Measurements from ENCODE around the gene TECPR1. TPM values are rescaled to one million over a fixed set of nuclear protein-coding genes. Genes with fewer than 3 reads are reported as not detected.
"Not testable (repeated sequence)": the region's sequence is repeated elsewhere in the genome, so short reads cannot be mapped to it uniquely, and the experiment has no call there.

TECPR1 gene
- total RNA-seq, 1 experiment from 2014 or later, result 7.4 TPM

DNA sequence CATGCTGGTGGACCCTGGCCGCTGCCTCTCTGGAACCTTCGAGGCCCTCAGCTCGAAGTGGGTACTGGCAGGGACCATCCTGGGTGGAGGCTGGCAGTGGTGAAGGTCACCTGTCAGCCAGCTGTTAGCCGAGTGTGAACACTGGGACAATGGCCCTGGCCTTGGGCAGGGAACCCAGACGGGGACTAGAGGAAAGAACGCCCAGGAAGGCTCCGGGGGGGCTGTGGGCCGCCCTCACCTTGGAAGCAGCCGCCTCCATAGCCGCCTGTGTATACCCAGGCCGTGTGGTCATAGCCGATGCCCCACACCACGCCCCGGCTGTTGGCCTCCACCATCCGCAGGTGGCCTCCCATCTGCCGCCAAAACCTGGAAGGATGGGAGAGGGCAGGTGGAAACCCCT lies 23.2 kb downstream of the TECPR1 start:
- DNase-seq (ENCODE audit: low read depth), result no peak

- no peak for DNase-seq (ENCODE audit: low read depth)
These were observed 24.1 kb downstream of the TECPR1 start for GRCh38 chr7:98227939-98228338.

GRCh38 chr7:98225913-98226614 lies 26.0 kb downstream of the TECPR1 start:
- DNase-seq (ENCODE audit: low read depth), result no peak

DNA sequence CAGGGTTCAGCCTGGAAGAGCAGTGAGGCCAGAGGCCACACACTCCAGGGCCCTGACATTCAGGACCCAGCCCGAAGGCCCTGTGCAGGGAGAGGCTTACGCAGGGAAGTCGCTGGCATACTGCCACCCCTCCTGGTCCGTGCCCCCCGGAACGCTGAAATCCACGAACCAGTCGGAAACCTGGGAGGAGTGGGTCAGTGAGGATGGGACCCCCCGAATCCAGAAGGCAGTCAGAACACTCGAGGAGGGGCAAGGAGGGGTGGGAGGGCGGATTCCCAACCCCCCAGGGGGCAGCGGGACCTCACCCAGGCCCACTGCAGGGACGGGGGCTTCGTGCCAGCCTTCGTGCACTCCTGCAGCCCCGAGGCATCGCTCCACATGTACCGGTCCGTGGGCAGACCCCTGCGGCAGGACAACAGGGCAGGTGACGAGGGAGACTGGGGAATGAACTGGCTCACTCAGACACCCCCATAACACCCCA lies 27.3 kb downstream of the TECPR1 start:
- DNase-seq (ENCODE audit: low read depth), result no peak

GRCh38 chr7:98223898-98224700 lies 27.9 kb downstream of the TECPR1 start:
- DNase-seq (ENCODE audit: low read depth), result no peak

DNA sequence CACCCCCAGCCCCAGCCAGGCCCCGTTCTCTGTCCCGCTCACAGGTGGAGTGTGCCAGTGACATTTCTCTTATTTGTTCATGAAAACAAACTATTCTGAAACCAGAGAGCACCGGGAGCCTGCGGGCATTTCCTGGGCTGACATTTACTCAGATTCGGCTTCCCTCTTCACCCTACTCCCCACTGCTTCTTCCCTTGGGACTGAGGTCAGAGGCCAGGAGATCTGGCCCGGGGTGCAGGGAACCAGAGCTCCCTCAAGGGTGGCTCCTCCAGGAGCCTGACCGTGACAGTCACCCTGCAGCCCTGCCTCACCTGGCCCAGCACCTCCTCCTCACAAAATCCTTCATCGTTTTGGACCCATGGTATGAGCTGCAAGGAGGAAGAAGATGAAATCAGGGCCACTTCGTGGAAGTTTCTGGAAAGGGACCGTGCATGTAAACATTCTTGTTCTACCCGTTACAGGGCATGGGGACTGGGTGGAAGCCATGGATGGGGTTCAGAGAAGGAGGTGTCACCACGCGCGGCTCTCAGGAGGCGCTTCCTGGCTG lies 28.6 kb downstream of the TECPR1 start:
- no peak for DNase-seq (ENCODE audit: low read depth)

DNA sequence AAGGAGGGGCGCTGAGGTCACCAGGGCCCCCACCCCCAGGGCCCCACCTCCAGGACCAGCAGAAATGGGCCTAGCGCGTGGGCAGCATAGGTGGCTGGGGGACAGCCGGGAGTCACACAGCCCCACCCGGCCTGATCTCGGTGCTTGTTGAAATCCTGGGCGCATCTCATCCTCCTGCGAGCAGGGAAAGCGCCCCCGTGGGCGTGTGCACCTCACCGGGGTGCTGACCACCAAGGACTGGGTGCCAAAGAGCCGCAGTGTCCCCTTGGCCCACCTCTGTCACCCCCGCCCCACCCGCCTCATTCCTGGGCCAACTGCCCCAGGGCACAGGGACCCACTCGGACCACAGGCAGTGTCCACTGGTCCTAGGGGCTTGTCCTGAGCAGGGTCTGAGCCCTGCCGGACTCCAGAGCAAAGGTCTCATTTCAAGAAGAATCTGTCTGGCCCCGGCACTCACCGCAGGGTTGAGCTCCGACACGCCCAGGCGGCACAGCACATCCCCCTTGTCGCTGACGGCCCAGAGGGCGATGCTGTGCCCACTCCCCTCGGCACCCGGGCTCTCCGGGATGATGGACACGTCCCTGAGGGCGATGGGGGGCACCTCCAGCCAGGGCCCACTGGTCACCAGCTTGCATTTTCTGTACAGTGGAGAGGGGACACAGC lies 29.4 kb downstream of the TECPR1 start:
- DNase-seq (ENCODE audit: low read depth), result no peak

- no peak for DNase-seq (ENCODE audit: low read depth)
These were observed 30.2 kb downstream of the TECPR1 start for GRCh38 chr7:98221611-98222532.

DNA sequence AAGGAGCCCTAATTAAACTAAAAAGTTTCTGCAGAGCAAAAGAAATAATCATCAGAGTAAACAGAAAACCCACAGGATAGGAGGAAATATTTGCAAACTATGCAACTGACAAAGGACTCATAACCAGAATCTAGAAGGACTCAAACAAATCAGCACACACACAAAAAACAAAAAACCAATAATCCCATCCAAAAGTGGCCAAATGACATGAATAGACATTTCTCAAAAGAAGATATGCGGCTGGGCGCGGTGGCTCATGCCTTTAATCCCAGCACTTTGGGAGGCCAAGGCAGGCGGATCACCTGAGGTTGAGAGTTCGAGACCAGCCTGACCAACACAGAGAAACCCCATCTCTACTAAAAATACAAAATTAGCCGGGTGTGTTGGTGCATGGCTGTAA lies 32.6 kb downstream of the TECPR1 start:
- not testable (repeated sequence) for DNase-seq (ENCODE audit: low read depth)

- no peak for DNase-seq (ENCODE audit: low read depth)
These were observed 34.1 kb downstream of the TECPR1 start for GRCh38 chr7:98217623-98218582.

DNA sequence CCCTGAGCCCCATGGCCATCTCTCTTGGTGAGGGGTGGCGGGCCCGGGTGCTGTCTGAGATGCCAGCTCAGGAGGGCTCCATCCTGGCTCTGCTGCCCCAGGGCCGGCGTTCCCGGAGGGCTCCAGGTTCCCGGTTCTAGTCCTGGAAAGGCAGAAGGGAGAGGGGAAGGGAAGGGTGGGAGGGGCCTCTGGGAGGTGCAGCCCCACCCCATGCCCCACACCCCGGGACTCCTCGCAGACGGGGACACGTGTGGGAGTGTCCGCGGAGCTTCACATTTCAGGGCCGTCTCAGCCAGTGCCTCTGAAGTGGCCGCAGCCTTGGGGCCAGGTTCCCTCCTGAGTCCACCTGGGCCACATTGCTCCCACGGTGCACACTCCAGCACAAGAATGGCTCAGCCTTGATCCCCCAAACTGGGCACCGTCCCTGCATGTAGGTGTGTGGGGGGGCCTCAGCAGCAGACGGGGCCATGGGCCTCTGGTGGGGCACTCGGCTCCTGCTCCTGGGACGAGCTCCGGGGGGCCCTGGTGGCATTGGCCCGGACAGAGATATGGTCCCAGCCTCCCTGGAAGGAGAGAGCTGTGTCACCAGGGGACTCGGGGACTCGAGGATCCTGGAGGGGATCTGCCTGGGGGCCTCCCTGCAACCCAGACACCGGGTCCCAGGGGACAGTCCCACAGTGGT lies 35.0 kb downstream of the TECPR1 start:
- DNase-seq (ENCODE audit: low read depth), result no peak

GRCh38 chr7:98215561-98216495 lies 36.2 kb downstream of the TECPR1 start:
- DNase-seq (ENCODE audit: low read depth), result no peak

GRCh38 chr7:98214811-98215321 lies 37.2 kb downstream of the TECPR1 start:
- DNase-seq (ENCODE audit: low read depth), result no peak

DNA sequence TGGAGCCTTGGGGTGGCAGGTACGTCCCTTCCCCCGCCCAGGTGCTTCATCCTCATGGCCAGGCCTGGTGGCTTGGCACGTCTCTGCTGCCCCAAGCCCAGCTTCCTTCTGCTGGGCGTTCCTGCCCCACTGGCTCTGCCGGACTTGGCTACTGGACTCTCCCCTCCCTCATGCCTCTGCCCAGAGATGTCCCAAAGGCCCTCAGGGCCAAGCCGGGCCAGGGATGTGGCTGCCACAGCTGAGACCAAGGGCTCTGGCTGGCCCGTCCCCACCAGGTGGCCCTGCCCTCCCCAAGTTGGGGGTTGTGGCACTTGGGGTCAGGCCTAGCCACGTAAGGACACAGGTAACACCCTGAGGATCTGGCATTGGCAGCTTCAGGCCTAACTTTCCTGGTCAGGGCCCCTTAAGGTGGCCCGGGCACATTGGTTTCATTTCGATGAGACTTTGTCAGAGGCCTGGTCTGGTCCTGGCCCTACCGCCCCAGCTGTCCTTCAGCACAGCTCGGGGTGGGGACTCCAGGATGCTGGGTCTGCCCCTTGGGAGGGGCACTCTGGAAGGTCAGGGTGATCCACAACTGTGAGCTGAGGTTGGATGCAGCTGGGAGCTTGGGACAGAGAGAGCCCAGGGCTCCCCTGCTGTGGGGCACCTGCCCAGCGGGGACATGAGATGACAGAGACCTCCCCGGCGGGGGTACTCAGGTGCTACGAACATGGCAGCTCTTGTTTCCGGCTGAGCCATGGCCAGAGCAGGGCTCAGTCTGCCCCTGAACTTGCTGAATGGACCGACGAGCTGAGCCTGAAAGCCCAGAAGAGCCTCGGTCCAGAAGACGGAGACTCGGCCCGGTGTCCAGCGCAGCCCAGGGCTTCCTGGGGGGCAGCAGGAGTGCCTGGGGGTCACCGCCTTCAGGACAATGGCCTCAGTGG lies 37.9 kb downstream of the TECPR1 start:
- DNase-seq (ENCODE audit: low read depth), result no peak

GRCh38 chr7:98213296-98213887 lies 38.6 kb downstream of the TECPR1 start:
- no peak for DNase-seq (ENCODE audit: low read depth)

DNA sequence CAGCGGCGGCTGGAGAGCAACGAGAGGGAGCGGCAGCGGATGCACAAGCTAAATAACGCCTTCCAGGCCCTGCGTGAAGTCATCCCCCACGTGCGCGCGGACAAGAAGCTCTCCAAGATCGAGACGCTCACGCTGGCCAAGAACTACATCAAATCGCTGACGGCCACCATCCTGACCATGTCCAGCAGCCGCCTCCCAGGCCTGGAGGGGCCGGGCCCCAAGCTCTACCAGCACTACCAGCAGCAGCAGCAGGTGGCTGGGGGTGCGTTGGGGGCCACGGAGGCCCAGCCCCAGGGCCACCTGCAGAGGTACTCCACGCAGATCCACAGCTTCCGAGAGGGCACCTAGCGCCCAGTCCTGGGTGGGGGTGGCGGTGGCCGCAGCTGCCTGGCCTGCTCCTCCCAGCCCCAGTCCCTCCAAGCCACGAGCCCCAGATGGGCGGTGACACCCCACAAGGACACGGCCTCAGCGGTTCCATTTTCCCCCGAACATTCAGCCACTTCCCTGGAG lies 39.4 kb downstream of the TECPR1 start:
- no peak for DNase-seq (ENCODE audit: low read depth)

Data from RPMI7951 (cell line).